Heart right ventricle (tissue), 16 donors: ENCODE measurements around the gene MFF. TPM values are rescaled to one million over a fixed set of nuclear protein-coding genes. Genes with fewer than 3 reads are reported as not detected.

Experiments
- ATAC-seq, 8 donors: fragments of 200-7000 bp; cut with Tn5 transposase; one replicate each; pipeline ENCODE4 v1.9.1; 2020; ENCODE audit warnings: mild to moderate bottlenecking in 8 of 8, moderate library complexity in 8 of 8, moderate number of reproducible peaks in 1 of 8
- DNase-seq, 2 donors: peaks; one replicate each; pipeline ENCODE4 v3.0.0-alpha.2; 2020
- H3K27ac ChIP-seq, 10 donors: fragments of 200-600 bp; sonication (generic) in 2 of 10; one replicate each; pipeline versions ENCODE4 v1.5.0 to v1.8.0; 2020 to 2022; ENCODE audit warnings: mild to moderate bottlenecking in 3 of 10
- H3K27me3 ChIP-seq, 7 donors: fragments of 200-600 bp; one replicate each; pipeline ENCODE4 v1.8.0; 2021 to 2022; ENCODE audit warnings: mild to moderate bottlenecking in 2 of 7
- H3K36me3 ChIP-seq, 9 donors: fragments of 200-600 bp; sonication (generic) in 1 of 9; one replicate each; pipeline versions ENCODE4 v1.5.0 to v1.8.0; 2020 to 2022; ENCODE audit warnings: mild to moderate bottlenecking in 2 of 9
- H3K4me1 ChIP-seq, 9 donors: fragments of 200-600 bp; sonication (generic) in 1 of 9; one replicate each; pipeline versions ENCODE4 v1.5.0 to v1.8.0; 2020 to 2022; ENCODE audit warnings: mild to moderate bottlenecking in 4 of 9
- H3K4me3 ChIP-seq, 10 donors: fragments of 200-600 bp; sonication (generic) in 2 of 10; one replicate each; pipeline versions ENCODE4 v1.5.0 to v1.8.0; 2020 to 2022; ENCODE audit warnings: mild to moderate bottlenecking in 7 of 10, moderate library complexity in 2 of 10
- H3K9me3 ChIP-seq, 11 donors: fragments of 200-600 bp in 10 of 11; sonication (generic) in 2 of 11; one replicate each; pipeline versions ENCODE4 v1.5.0 to v1.8.0; 2013 to 2022; ENCODE audit warnings: mild to moderate bottlenecking in 2 of 11, control low read depth in 1 of 11, moderate library complexity in 1 of 11
- CTCF ChIP-seq, 9 donors: fragments of 200-600 bp; sonication (generic) in 2 of 9; IDR thresholded peaks; one replicate each; pipeline versions ENCODE4 v1.5.0 to v1.8.0; 2021 to 2022; ENCODE audit warnings: antibody characterized with exemption in 9 of 9, mild to moderate bottlenecking in 5 of 9, moderate library complexity in 1 of 9
- whole genome bisulfite sequencing, 2 donors: extraction: QIAGEN DNeasy Blood & Tissue Kit; methylation state at CpG; one replicate each; pipeline ENCODE4 v1.1.7; 2013; ENCODE audit warnings: inconsistent platforms in 1 of 2; 5-methylcytosine and 5-hydroxymethylcytosine counted together
- intact Hi-C, 10 donors: fragments of 100-400 bp; cut with DNase I; formaldehyde crosslinking; loops; one replicate each; pipeline versions ENCODE4 v1.11.1 to v1.14.2; 2022
- polyA plus RNA-seq, 2 donors: library from polyadenylated mRNA; stranded (reverse); fragments of 200-250 nt; gene quantifications; one replicate each; pipeline ENCODE4 v1.2.3, GENCODE V29; 2013
- total RNA-seq, 10 donors: library from RNA; stranded (reverse); fragmentation: NEBNext Ultra II Directional in 3 of 10; extraction: Animal tissue kit (Norgen Biotek cat#: 25700) in 3 of 10; gene quantifications; one replicate each; pipeline versions ENCODE4 v1.2.1 to v1.2.4, GENCODE V29; 2021 to 2023
- donor health status: Arrhythmogenic right ventricular cardiomyopathy.
- donor health status: ischemic (EF 13 %, LVEDD 7.1; RV severe dilation, severe dysfunction).
- donor health status: healthy with polysubstance abuse.
- donor health status: DM: no; HTN: yes; CAD: no.
- donor health status: DM: no; HTN: no; CAD: no.
- donor health status: ischemic (EF 25% LVEDD 6.9; RV normal size, moderate dysfunction).
- donor health status: ischemic (EF 25% LVEDD 5.7; RV mildly dilated, moderate dysfunction).
- donor health status: healthy.
- donor health status: DM: yes; HTN: yes; CAD: no.
- donor health status: Ischemic cardiomyopathy.
- donor health status: ischemic (EF 35%, LVEDD 5.7; RV mildly dilated, moderate dysfunction).
- donor health status: nonischemic (EF 11% LVEDD 7.7; RV severe dilation, severe dysfunction).
- donor health status: DM: yes; HTN: yes; CAD: no.
- donor health status: PGD.
- donor health status: ischemic (EF 29% LVEDD 5.4; RV normal size, mild dysfunction).
- donor health status: nonischemic (EF 23%, LVEDD 6.1; RV moderate dilation, normal function).

MFF gene
- total and polyA plus RNA-seq, 12 donors, result 58.4 to 102 (median 77.7) TPM

- peak overlapping the region in 1 of 10 donors; percentile 84 for H3K27ac ChIP-seq
- TF ChIP-seq CTCF (IDR thresholded peaks at IDR 0.05), result no peak
- no peak overlapping the region for H3K4me3 ChIP-seq
Measured at GRCh38 chr2:227366769-227367426, 41.8 kb downstream of the MFF start.

GRCh38 chr2:227367427-227367795, 42.4 kb downstream of the MFF start:
- H3K27me3 ChIP-seq, result peaks cover 0 to 4% (median 0%) of the 10 kb centered on the region in 7 donors
- H3K4me1 ChIP-seq, result peaks cover 0 to 57% (median 0%) of the 10 kb centered on the region in 9 donors
- H3K36me3 ChIP-seq, result no peaks in the 10 kb centered on the region
- no peak overlapping the region for H3K4me3 ChIP-seq
- H3K9me3 ChIP-seq, result no peaks in the 10 kb centered on the region
- intact Hi-C loops, result no loop called here
- WGBS, 2 donors, result 81 to 91% methylated on average over 3 of the region's 3 CpGs
- H3K27ac ChIP-seq, result peak overlapping the region in 1 of 10 donors; percentile 84
- DNase-seq (no peak), ATAC-seq (no peak)
- no peak for TF ChIP-seq CTCF (IDR thresholded peaks at IDR 0.05)

More at GRCh38 chr2:227366769-227367426, 41.8 kb downstream of the MFF start:
- ATAC-seq (peak in 1 of 8 donors; percentile 41), DNase-seq (no peak)
- Histone ChIP-seq H3K27me3 (peaks cover 0 to under 1% (median 0%) of the 10 kb centered on the region in 7 donors), H3K36me3 (no peaks in the 10 kb centered on the region), H3K4me1 (peaks cover 0 to 57% (median 0%) of the 10 kb centered on the region in 9 donors), H3K9me3 (no peaks in the 10 kb centered on the region)
- intact Hi-C loops, result no loop called here
- WGBS, 2 donors, result 64 to 69% methylated on average over 11 of the region's 11 CpGs

GRCh38 chr2:227368574-227368973, 43.5 kb downstream of the MFF start:
- peaks cover 0 to 57% (median 0%) of the 10 kb centered on the region in 9 donors for H3K4me1 ChIP-seq
- no peaks in the 10 kb centered on the region for H3K9me3 ChIP-seq
- ATAC-seq, result no peak
- WGBS, 2 donors, result 87 to 93% methylated on average over 5 of the region's 5 CpGs
- TF ChIP-seq CTCF (IDR thresholded peaks at IDR 0.05), result no peak
- H3K36me3 ChIP-seq, result no peaks in the 10 kb centered on the region
- intact Hi-C loops, result no loop called here
- peaks cover 0 to 4% (median 0%) of the 10 kb centered on the region in 7 donors for H3K27me3 ChIP-seq
- H3K4me3 ChIP-seq, result no peak overlapping the region
- H3K27ac ChIP-seq, result peak overlapping the region in 1 of 10 donors; percentile 91
- no peak for DNase-seq

DNA sequence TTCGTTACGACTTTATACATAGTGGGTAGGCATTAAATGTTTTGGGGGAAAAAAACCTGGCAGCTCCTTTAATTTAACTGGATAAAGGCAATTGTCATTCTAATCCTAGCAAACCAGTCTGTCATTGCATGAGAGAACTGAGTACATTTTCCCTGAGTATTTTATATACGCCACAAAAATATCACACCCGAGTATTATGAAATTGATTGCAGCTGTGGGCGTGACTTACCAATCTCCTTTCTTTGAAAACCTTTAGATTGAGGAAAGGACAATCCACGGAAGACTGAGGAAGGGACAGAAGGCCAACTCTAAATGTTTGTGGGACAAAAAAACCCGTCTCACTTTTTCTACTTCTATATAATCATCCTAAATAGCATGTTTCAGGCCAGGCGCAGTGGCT, 45.0 kb downstream of the MFF start:
- no peak for ATAC-seq
- H3K27ac ChIP-seq, result peak overlapping the region in 2 of 10 donors; percentile 26 to 91

More for the DNA sequence above, 45.0 kb downstream of the MFF start:
- Histone ChIP-seq H3K9me3 (no peaks in the 10 kb centered on the region), H3K4me3 (no peak overlapping the region), H3K36me3 (no peaks in the 10 kb centered on the region), H3K4me1 (peaks cover 0 to 57% (median 0%) of the 10 kb centered on the region in 9 donors), H3K27me3 (peaks cover 0 to 4% (median 0%) of the 10 kb centered on the region in 7 donors)
- no peak for DNase-seq
- TF ChIP-seq CTCF (IDR thresholded peaks at IDR 0.05), result no peak
- intact Hi-C loops, result no loop called here
- 85 to 90% methylated on average over 8 of the region's 8 CpGs for WGBS, 2 donors
